Left lung (tissue), 10 donors: ENCODE measurements around the gene DLX3. TPM values are rescaled to one million over a fixed set of nuclear protein-coding genes. Genes with fewer than 3 reads are reported as not detected.
A peak's percentile ranks its signal among the peaks of the same experiment; 100 is the strongest.

Source experiments
- ATAC-seq: fragments of 200-7000 bp; cut with Tn5 transposase; one replicate; pipeline ENCODE4 v1.9.1; 2020; ENCODE audit warnings: moderate library complexity
- DNase-seq, 4 donors: peaks; one replicate each; pipeline ENCODE4 v3.0.0-alpha.2; 2013 to 2020
- H3K27ac ChIP-seq, 2 donors: fragments of 200-600 bp; sonication (generic) in 1 of 2; one replicate each; pipeline versions ENCODE4 v1.5.0 to v1.8.0; 2020 to 2021
- H3K27me3 ChIP-seq, 2 donors: fragments of 200-600 bp; sonication (generic) in 1 of 2; one replicate each; pipeline versions ENCODE4 v1.5.0 to v1.8.0; 2020 to 2021
- H3K36me3 ChIP-seq, 2 donors: fragments of 200-600 bp; sonication (generic) in 1 of 2; one replicate each; pipeline versions ENCODE4 v1.5.0 to v1.8.0; 2020 to 2021
- H3K4me1 ChIP-seq, 2 donors: fragments of 200-600 bp; one replicate each; pipeline ENCODE4 v1.8.0; 2021
- H3K4me3 ChIP-seq, 2 donors: fragments of 200-600 bp; sonication (generic) in 1 of 2; one replicate each; pipeline versions ENCODE4 v1.5.0 to v1.8.0; 2020 to 2021; ENCODE audit warnings: mild to moderate bottlenecking in 1 of 2
- H3K9me3 ChIP-seq, 2 donors: fragments of 200-600 bp; sonication (generic) in 1 of 2; one replicate each; pipeline versions ENCODE4 v1.5.0 to v1.8.0; 2020 to 2021
- intact Hi-C, 2 donors: fragments of 100-400 bp; cut with DNase I; formaldehyde crosslinking; loops; one replicate each; pipeline versions ENCODE4 v1.11.2 to v1.14.2; 2022
- polyA plus RNA-seq, 6 donors: library from polyadenylated mRNA; unstranded; fragments of 120-200 nt; gene quantifications; one replicate each; pipeline ENCODE4 v1.2.1, GENCODE V29; 2013; ENCODE audit not compliant: insufficient read length in 6 of 6
- total RNA-seq, 2 donors: library from RNA; stranded (reverse); fragmentation: NEBNext Ultra II Directional; extraction: Animal tissue kit (Norgen Biotek cat#: 25700); gene quantifications; one replicate each; pipeline ENCODE4 v1.2.1, GENCODE V29; 2021
- TF ChIP-seq, protein P1 (sequence below), 2 donors: fragments of 200-600 bp; sonication (generic) in 1 of 2; IDR thresholded peaks; one replicate each; pipeline versions ENCODE4 v1.5.0 to v1.8.0; 2021; ENCODE audit warnings: antibody characterized with exemption in 2 of 2
- donor health status: DM: no; HTN: yes; CAD: no.
- donor health status: DM: no; HTN: no; CAD: no.

The DLX3 gene
- total and polyA plus RNA-seq, 8 donors: 0.52 to 2.2 (median 1.3) TPM

DNA sequence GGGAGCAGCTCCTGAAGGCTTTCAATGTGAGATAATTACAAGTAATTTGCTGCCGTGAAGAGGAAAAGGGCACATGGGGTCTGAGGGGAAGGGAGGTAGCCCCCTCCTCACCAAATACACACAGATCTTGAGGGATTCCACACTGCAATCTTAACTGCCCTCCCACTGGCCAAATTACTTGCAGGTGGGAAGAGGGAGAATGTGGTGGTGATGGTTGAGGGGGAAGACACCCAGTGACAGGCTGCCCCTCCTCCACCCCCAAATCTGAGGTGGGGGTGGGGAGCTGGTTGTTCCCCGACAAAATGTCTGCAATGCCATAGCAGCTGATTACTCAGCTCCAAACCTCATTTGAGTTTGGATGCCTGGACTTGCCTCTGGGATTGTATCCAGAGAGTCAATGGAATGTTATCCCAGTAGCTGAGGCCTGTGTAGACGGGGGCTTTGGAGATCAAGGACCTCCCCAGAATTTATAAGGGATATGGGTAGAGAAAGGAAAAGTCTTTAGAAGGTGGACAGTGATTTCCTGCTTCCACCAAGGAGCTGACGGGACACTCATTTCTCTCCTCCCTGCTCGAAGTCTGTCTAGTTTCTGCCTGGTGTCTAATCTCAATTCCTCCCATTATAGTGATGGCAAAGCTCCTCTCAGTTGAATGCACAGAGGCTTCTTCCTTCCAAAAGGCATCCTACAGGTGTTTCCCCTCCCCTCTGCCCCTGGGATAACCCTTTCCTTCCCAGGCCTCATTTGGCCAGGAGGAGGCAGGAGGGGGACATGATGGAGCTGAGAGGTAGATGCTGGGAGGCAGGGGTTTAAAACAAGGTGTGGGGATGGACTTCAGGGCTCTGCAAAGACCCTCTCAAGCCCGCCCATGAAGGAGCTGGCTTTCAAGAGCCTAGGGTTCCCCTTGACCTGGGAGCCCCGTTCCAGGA lies 17.3 kb downstream of the DLX3 start:
- H3K27ac ChIP-seq: no peak overlapping the region
- DNase-seq (no peak), ATAC-seq (no peak)
- H3K36me3 ChIP-seq: no peaks in the 10 kb centered on the region
- intact Hi-C loops: no loop called here
- H3K9me3 ChIP-seq: no peaks in the 10 kb centered on the region
- H3K4me3 ChIP-seq: no peak overlapping the region
- no peaks in the 10 kb centered on the region for H3K4me1 ChIP-seq
- peaks cover 14 to 97% of the 10 kb centered on the region in 2 donors for H3K27me3 ChIP-seq
- TF ChIP-seq, protein P1, sequence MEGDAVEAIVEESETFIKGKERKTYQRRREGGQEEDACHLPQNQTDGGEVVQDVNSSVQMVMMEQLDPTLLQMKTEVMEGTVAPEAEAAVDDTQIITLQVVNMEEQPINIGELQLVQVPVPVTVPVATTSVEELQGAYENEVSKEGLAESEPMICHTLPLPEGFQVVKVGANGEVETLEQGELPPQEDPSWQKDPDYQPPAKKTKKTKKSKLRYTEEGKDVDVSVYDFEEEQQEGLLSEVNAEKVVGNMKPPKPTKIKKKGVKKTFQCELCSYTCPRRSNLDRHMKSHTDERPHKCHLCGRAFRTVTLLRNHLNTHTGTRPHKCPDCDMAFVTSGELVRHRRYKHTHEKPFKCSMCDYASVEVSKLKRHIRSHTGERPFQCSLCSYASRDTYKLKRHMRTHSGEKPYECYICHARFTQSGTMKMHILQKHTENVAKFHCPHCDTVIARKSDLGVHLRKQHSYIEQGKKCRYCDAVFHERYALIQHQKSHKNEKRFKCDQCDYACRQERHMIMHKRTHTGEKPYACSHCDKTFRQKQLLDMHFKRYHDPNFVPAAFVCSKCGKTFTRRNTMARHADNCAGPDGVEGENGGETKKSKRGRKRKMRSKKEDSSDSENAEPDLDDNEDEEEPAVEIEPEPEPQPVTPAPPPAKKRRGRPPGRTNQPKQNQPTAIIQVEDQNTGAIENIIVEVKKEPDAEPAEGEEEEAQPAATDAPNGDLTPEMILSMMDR (IDR thresholded peaks at IDR 0.05): no peak

DNA sequence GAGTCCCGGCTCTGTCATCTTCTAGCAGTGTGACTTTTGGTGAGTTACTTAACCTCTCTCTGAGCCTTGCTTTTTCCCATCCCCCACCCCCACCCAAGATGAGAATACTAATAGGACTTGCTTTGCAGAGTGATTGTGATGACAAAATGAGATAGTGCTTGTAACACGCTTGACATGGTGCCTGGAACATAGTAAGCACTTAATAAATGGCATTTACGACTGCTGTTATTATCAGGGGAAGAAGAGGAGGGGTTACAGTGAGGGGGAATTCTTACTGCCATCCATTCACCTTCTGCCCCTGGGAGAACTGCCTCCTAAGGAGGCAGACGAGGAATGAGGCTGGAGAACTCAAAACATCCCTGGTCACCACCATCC lies 18.2 kb downstream of the DLX3 start:
- TF ChIP-seq, protein P1 (IDR thresholded peaks at IDR 0.05): no peak

DNA sequence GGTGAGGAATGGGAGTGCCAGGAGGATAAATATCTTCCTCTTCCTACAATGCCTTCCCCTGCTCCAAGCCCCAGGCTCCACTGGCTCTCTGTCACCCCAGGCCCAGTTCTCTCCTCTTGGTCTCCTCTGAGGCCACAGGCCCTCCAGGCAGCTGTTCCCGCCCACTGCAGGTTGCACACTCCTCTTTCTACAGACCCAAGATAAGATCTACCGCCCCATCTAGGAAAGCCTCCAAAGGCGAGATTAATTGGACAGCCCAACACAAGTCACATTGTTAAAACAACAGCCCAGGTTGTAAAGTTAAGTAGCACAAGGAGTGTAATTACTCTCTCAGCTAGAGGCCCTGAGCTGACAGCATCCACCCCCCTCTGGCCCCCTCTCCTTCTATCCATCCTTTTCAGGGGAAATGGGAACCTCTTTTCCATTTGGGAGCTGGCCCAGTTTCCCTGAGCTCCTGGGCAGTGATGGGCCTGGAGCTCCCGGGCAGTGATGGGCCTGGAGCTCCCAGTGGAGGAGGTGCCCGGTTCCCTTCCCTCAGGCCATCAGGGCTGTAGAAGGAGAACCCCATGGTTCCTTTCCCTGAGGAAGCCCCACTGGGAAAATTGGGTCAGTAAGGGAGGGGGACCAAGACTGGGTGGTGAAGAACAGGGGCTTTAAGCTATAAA lies 18.7 kb downstream of the DLX3 start:
- ATAC-seq (no peak), DNase-seq (no peak)
- no peak overlapping the region for H3K27ac ChIP-seq
- no peaks in the 10 kb centered on the region for H3K36me3 ChIP-seq
- H3K4me1 ChIP-seq: peaks cover 12 to 13% of the 10 kb centered on the region in 2 donors
- intact Hi-C loops: no loop called here
- H3K4me3 ChIP-seq: no peak overlapping the region
- H3K9me3 ChIP-seq: no peaks in the 10 kb centered on the region
- H3K27me3 ChIP-seq: peaks cover 29 to 99% of the 10 kb centered on the region in 2 donors
- TF ChIP-seq, protein P1 (IDR thresholded peaks at IDR 0.05): no peak

More for the DNA sequence above, 18.2 kb downstream of the DLX3 start:
- Histone ChIP-seq H3K27me3 (peaks cover 24 to 99% of the 10 kb centered on the region in 2 donors), H3K36me3 (no peaks in the 10 kb centered on the region), H3K4me3 (no peak overlapping the region), H3K4me1 (peaks cover 8 to 9% of the 10 kb centered on the region in 2 donors), H3K9me3 (no peaks in the 10 kb centered on the region), H3K27ac (no peak overlapping the region)
- intact Hi-C loops: no loop called here
- ATAC-seq (no peak), DNase-seq (no peak)

DNA sequence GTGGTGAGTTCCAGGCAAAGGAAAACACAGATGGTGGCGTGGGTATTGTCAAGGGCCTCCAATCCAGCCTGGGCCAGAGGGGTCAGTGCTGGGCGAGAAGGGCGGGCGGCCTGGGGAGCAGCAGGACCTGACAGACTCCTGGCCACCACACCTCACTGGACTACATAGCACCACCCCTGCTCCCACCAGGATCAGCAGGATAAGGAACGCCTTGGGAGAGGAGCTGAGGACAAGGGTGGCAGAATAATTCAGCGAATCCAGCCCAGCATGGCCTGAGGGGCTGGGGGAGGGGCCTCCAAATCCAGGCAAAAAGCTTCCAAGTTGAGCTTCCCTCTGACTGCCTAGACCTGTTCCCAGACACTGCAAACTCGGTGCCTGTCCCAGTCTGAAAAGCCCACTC lies 19.5 kb downstream of the DLX3 start:
- H3K27me3 ChIP-seq: peaks cover 36 to 99% of the 10 kb centered on the region in 2 donors
- no peak overlapping the region for H3K27ac ChIP-seq

More for the DNA sequence above, 19.5 kb downstream of the DLX3 start:
- Histone ChIP-seq H3K4me1 (peaks cover 12 to 13% of the 10 kb centered on the region in 2 donors), H3K36me3 (no peaks in the 10 kb centered on the region), H3K9me3 (no peaks in the 10 kb centered on the region), H3K4me3 (no peak overlapping the region)
- ATAC-seq (no peak), DNase-seq (peak in 1 of 4 donors; percentile 52)
- intact Hi-C loops: no loop called here
- TF ChIP-seq, protein P1 (IDR thresholded peaks at IDR 0.05): no peak
